Central memory CD8-positive, alpha-beta T cell (primary cell): ENCODE data around the gene SORL1.
A peak's percentile ranks its signal among the peaks of the same experiment; 100 is the strongest.

Source experiments
- ATAC-seq: fragments of 150-1000 bp; cut with Tn5 transposase; replicated peaks from 2 replicates; pipeline ENCODE4 v1.10.0; 2022; ENCODE audit warnings: mild to moderate bottlenecking, moderate FRiP score, moderate number of reproducible peaks; ENCODE audit not compliant: poor library complexity, severe bottlenecking; ENCODE audit errors: extremely low read depth
- DNase-seq, 2 donors: peaks; one replicate each; pipeline ENCODE4 v3.0.0; 2021; ENCODE audit warnings: low spot score in 2 of 2
- H3K27ac Mint-ChIP-seq: one replicate; pipeline ENCODE4 v1.8.0; 2022; ENCODE audit warnings: low read depth, mild to moderate bottlenecking, moderate library complexity, mixed read lengths
- H3K27me3 Mint-ChIP-seq: one replicate; pipeline ENCODE4 v1.8.0; 2022; ENCODE audit warnings: mixed read lengths
- H3K36me3 Mint-ChIP-seq: one replicate; pipeline ENCODE4 v1.8.0; 2022; ENCODE audit warnings: mild to moderate bottlenecking, moderate library complexity, mixed read lengths; ENCODE audit not compliant: insufficient read depth
- H3K4me1 Mint-ChIP-seq: one replicate; pipeline ENCODE4 v1.8.0; 2022; ENCODE audit warnings: mixed read lengths
- H3K4me3 Mint-ChIP-seq: one replicate; pipeline ENCODE4 v1.8.0; 2022; ENCODE audit warnings: mild to moderate bottlenecking, moderate library complexity, mixed read lengths
- H3K9me3 Mint-ChIP-seq: one replicate; pipeline ENCODE4 v1.8.0; 2022; ENCODE audit warnings: mixed read lengths

Gene SORL1

DNA sequence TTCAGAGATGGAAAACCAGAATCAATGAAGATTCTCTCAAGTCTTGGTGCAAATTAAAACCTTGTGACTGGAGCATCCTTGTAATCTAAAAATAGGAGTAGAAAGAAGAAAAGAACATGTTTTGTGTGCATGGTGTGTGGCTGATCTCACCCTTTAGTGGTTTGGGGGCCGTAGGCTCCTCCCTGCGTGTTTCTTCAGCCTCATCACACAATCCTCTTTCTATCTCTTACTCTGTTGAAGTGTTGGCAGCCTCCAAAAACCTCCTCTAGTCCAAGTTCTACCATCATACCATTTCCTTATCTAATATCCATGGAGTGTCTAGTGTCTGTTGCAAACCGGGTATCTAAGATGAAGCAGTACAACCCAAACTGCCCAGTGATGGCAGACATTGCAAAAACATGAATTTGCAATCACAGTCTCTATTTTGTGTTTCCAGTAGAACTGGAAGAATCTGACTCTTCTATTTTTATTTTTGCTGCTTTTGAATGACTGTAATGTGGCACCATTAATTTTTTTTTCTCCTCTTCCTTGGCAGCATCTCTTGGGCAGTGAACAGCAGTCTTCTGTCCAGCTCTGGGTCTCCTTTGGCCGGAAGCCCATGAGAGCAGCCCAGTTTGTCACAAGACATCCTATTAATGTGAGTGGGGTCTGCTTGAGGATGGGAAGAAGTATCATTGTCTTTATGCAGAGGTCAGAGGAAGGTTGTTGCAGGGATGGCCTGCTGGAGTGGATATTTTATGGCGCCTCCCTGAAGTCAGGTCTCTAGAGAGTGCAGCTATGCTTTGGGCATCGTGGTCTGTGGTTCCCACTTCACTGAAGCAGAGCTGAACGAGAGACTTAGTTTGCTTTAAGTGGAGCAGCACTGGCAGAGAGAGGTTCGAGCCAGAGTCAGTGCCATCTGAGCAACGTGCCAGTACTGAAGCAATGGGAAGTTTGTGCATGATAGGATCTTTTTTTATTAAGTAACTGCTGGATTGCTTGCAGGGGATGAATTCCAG, 60.7 kb downstream of the SORL1 start:
- ATAC-seq (no peak), DNase-seq (no peak)
- peaks cover 69% of the 10 kb centered on the region for H3K36me3 Mint-ChIP-seq
- no peaks in the 10 kb centered on the region for H3K27me3 Mint-ChIP-seq
- H3K4me3 Mint-ChIP-seq = peak overlapping the region; percentile 6
- H3K4me1 Mint-ChIP-seq = peaks cover 65% of the 10 kb centered on the region
- no peaks in the 10 kb centered on the region for H3K9me3 Mint-ChIP-seq
- H3K27ac Mint-ChIP-seq = peak overlapping the region; percentile 6

DNA sequence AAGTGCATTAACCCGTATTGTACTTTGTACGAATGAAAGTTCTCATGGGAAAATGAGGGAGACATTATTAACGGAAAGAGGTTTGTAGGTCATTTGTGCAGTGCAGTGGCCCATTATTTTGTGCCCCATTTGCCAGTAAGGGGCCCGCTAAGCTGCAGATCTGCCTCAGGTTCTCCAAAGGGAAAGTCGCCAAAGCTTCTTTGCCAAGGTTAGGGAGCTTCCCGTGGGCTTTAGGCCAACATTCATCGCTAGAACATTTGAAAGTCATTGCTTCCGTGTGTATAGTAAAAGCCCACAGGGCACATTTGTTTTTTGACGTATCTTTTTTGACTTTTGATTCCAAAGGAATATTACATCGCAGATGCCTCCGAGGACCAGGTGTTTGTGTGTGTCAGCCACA, 61.7 kb downstream of the SORL1 start:
- H3K4me1 Mint-ChIP-seq = peaks cover 63% of the 10 kb centered on the region

GRCh38 chr11:121514432-121515334, 62.6 kb downstream of the SORL1 start:
- ATAC-seq (peak; percentile 58), DNase-seq (no peak)
- peaks cover 63% of the 10 kb centered on the region for H3K4me1 Mint-ChIP-seq
- H3K4me3 Mint-ChIP-seq = no peak overlapping the region
- H3K9me3 Mint-ChIP-seq = no peaks in the 10 kb centered on the region
- H3K36me3 Mint-ChIP-seq = peaks cover 65% of the 10 kb centered on the region
- no peaks in the 10 kb centered on the region for H3K27me3 Mint-ChIP-seq
- H3K27ac Mint-ChIP-seq = peak overlapping the region; percentile 77

More for the DNA sequence above, 61.7 kb downstream of the SORL1 start:
- peaks cover 66% of the 10 kb centered on the region for H3K36me3 Mint-ChIP-seq
- H3K27ac Mint-ChIP-seq = peak overlapping the region; percentile 77
- DNase-seq = no peak
- no peak overlapping the region for H3K4me3 Mint-ChIP-seq
- H3K27me3 Mint-ChIP-seq = no peaks in the 10 kb centered on the region
- no peaks in the 10 kb centered on the region for H3K9me3 Mint-ChIP-seq
- no peak for ATAC-seq

DNA sequence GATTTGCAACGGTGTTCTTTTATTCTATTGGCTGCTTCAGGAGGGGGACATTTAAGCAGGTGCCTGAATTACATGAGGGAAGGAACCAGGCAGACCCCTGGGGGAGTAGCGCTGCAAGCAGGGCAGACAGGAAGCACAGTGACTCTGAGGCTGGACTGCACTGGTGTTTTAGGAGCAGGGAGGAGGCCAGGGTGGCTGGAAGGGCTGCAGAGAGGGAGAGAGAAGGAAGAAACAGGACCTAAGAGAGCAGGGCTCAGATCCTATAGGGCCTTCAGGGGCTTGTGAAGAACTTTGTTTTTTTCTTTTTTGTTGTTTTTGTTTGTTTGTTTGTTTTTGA, 63.2 kb downstream of the SORL1 start:
- peaks cover 65% of the 10 kb centered on the region for H3K4me1 Mint-ChIP-seq

GRCh38 chr11:121517996-121518395, 65.9 kb downstream of the SORL1 start:
- H3K27ac Mint-ChIP-seq = peak overlapping the region; percentile 90
- H3K27me3 Mint-ChIP-seq = no peaks in the 10 kb centered on the region
- DNase-seq = no peak
- H3K36me3 Mint-ChIP-seq = peaks cover 73% of the 10 kb centered on the region
- H3K4me3 Mint-ChIP-seq = no peak overlapping the region
- H3K4me1 Mint-ChIP-seq = peaks cover 58% of the 10 kb centered on the region
- no peak for ATAC-seq
- no peaks in the 10 kb centered on the region for H3K9me3 Mint-ChIP-seq

More for the DNA sequence above, 63.2 kb downstream of the SORL1 start:
- ATAC-seq (no peak), DNase-seq (no peak)
- peaks cover 66% of the 10 kb centered on the region for H3K36me3 Mint-ChIP-seq
- no peaks in the 10 kb centered on the region for H3K27me3 Mint-ChIP-seq
- peak overlapping the region; percentile 77 for H3K27ac Mint-ChIP-seq
- no peaks in the 10 kb centered on the region for H3K9me3 Mint-ChIP-seq
- no peak overlapping the region for H3K4me3 Mint-ChIP-seq

DNA sequence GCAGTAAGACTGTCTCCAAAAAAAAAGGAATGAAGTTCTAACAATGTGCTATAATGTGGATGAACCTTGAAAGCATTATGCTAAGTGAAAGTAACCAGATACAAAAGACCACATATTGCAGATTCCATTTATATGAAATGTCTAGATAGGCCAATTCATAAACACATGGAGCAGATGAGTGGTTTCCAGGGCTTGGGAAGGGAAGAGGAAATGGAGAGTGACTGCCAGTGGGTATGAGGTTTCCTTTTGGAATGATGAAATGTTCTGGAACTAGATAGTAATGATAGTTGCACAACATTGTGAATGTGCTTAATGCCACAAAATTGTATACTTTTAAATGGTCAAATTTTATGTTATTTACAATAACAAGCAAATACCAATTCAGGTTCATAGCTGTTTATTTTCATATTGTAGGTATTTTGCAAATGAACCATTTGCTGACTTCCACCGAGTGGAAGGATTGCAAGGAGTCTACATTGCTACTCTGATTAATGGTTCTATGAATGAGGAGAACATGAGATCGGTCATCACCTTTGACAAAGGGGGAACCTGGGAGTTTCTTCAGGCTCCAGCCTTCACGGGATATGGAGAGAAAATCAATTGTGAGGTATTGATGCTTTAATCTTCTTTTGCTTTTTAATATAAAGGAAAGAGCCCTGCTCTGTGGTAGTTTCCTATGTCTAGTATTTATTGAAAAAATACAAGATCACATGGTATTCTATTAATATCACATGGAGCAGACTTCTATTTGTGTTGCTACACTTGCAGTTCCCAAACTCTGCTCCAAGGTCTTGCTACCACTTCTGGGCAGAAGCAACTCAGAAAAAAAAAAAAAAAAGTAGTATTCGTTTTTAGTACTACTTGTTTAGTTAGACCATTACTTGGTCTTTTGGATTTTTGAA, 68.4 kb downstream of the SORL1 start:
- ATAC-seq = no peak
- H3K4me3 Mint-ChIP-seq = no peak overlapping the region
- H3K4me1 Mint-ChIP-seq = peaks cover 38% of the 10 kb centered on the region
- H3K27ac Mint-ChIP-seq = peak overlapping the region; percentile 33
- DNase-seq = no peak
- no peaks in the 10 kb centered on the region for H3K9me3 Mint-ChIP-seq
- peaks cover 70% of the 10 kb centered on the region for H3K36me3 Mint-ChIP-seq
- no peaks in the 10 kb centered on the region for H3K27me3 Mint-ChIP-seq

- Mint-ChIP-seq H3K4me1 (peaks cover 32% of the 10 kb centered on the region), H3K36me3 (peaks cover 66% of the 10 kb centered on the region), H3K27me3 (no peaks in the 10 kb centered on the region), H3K4me3 (no peak overlapping the region), H3K27ac (peak overlapping the region; percentile 39), H3K9me3 (no peaks in the 10 kb centered on the region)
- ATAC-seq (no peak), DNase-seq (no peak)
Measured at GRCh38 chr11:121521145-121522042, 69.3 kb downstream of the SORL1 start.

DNA sequence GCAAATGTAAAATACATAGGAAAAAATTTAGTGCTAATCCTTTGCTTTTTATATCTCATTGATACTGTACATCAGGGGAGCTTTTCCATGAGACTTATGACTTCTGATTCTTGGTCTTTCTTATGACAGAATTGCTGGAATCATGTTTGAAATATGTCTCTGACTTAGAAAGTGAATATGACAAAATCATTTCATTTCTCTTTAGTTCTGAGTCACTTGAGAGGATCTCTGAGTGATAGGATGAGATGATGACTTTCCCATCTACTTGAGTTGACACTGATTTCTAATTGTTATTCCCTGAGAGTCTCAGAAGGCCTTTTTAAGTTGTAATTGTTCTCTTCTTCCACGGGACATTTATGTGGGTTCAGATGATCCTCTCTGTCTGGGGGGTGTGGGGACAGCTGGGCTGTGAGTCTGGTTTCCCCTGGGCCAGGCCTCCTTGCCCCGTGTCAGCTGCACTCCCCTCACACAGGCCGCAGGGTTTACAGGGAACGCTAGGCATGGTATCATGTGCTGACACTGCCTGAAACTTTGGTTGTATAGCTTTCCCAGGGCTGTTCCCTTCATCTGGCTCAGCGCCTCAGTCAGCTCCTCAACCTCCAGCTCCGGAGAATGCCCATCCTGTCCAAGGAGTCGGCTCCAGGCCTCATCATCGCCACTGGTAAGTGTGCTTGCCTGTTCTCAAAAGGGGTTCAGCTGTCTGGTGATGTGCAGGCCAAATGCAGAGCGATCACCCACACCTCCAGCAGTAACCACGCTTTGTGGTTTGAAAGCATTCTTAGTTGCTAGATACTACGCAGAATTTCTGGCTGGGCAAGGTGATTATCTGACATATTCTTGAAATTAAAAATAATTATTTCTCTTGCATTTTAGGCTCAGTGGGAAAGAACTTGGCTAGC, 70.2 kb downstream of the SORL1 start:
- Mint-ChIP-seq H3K4me1 (peaks cover 37% of the 10 kb centered on the region), H3K9me3 (no peaks in the 10 kb centered on the region), H3K27ac (no peak overlapping the region), H3K4me3 (no peak overlapping the region), H3K27me3 (no peaks in the 10 kb centered on the region), H3K36me3 (peaks cover 61% of the 10 kb centered on the region)
- DNase-seq = no peak
- no peak for ATAC-seq

DNA sequence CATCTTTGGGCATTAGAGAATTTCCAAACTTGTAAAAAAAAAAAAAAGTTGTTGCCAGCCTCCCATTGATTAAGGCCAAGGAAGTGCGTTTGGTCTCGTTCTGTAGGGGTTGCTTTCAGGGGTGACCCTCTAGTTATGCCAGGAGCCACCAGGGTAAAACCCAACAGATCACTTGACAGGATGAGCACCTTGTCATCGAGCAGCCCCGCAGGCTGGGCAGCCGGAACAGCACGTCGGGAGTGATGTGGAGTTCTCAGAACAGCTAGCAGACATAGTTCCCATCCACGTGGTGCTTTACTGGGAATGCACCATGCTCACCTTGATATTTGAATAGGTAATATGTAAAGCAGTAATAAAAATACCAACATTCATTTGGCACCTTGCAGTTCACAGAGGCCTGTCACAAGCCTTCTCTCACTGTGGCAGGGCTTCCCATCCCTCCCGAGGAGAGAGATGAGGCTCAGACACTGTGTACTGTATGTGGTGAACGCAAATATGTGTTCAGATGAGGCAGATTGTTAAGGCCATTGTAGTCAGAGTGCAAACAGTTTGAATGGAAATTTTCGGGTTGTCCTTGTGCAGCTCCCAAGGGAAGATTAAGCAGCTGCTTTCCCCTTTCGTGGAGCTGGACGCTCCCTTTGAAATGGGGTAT, 71.6 kb downstream of the SORL1 start:
- H3K4me1 Mint-ChIP-seq = peaks cover 30% of the 10 kb centered on the region

DNA sequence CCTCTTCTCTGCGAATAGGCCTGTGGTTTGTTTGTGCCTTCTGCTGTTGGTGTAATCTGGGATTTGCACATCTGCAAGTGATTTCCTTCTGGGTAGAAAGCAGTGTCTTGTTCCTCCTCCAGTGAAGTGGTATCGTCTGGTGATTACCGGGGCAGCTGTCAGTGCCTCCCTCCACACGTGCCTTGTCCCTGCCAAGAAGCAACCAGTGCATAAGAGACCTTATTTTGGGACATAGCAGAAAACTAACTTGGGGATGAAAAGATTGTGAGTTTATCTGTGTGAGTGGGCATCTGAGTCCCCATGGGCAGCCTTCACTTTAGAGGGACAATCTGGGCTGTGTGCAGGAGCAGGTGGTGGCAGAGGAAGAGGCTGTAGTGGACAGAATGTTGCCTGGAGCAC, 72.1 kb downstream of the SORL1 start:
- H3K9me3 Mint-ChIP-seq = no peaks in the 10 kb centered on the region
- H3K27me3 Mint-ChIP-seq = no peaks in the 10 kb centered on the region
- no peak for DNase-seq
- no peak overlapping the region for H3K4me3 Mint-ChIP-seq
- no peak for ATAC-seq
- H3K27ac Mint-ChIP-seq = no peak overlapping the region
- peaks cover 30% of the 10 kb centered on the region for H3K4me1 Mint-ChIP-seq
- H3K36me3 Mint-ChIP-seq = peaks cover 54% of the 10 kb centered on the region

More for the DNA sequence above, 71.6 kb downstream of the SORL1 start:
- Mint-ChIP-seq H3K36me3 (peaks cover 52% of the 10 kb centered on the region), H3K27ac (no peak overlapping the region), H3K9me3 (no peaks in the 10 kb centered on the region), H3K4me3 (no peak overlapping the region), H3K27me3 (no peaks in the 10 kb centered on the region)
- DNase-seq (no peak), ATAC-seq (no peak)
